OCI-LY1 (cell line): ENCODE results near the gene GLS.

Experiments
- CTCF ChIP-seq: fragments of 200-600 bp; sonication (generic), shearing (Covaris generic); IDR thresholded peaks from 2 replicates; pipeline ENCODE4 v1.5.1; 2017; ENCODE audit warnings: mild to moderate bottlenecking, antibody characterized with exemption, low read length, moderate library complexity, mixed read lengths
- EZH2 ChIP-seq: fragments of 200-600 bp; sonication (generic), shearing (Covaris generic); IDR thresholded peaks from 2 replicates; pipeline ENCODE4 v1.8.0; 2017; ENCODE audit warnings: borderline replicate concordance, mixed run types, mild to moderate bottlenecking, antibody characterized with exemption, low read length, moderate library complexity, mixed read lengths

DNA sequence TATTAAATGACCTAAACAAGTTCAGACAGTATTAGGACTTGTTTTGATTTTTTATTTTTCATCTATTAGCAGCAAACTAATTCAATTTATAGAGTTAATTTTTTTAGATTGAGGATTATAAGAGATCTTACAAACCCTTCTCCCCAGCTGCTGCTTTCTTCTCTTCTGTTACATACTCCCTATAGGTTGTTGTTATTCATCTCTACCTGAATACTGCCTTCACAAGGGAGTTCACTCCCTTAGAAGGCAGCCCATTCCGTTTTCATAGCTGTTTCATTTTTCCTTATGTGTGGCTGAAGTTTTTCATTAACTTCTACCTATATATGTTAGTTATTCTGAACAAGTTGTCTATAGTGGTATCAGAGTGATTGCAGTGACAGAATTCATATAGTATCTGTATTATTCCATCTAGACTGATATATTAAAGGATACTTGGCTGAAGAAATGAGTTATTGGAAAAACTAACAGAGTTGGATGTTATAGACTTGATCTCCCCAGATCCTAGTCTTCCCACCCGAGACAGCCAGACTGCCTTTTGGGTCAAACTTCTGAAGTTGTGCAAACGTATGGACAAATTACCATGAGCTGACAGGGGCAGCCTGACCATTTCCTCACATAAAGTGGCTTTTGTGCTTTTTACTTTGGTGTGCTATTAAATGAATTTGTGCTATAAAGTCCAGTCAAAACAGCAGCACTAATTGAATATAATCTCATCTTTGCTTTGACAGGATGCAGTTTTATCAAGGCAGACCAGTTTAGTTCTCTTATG is 8.7 kb downstream of the GLS start:
- TF ChIP-seq CTCF (no peak), EZH2 (no peak)
